Kidney epithelial cell (primary cell): ENCODE data around the gene NELFCD. TPM values are rescaled to one million over a fixed set of nuclear protein-coding genes. Genes with fewer than 3 reads are reported as not detected.

Source experiments
- DNase-seq: peaks from one replicate; pipeline ENCODE4 v3.0.0-alpha.2; 2010; ENCODE audit warnings: low read depth
- H3K27me3 ChIP-seq: 2 replicates; pipeline ENCODE4 v1.6.0; 2011; ENCODE audit warnings: low read length; ENCODE audit not compliant: control insufficient read depth, insufficient read depth
- H3K36me3 ChIP-seq: 2 replicates; pipeline ENCODE4 v1.5.1; 2011; ENCODE audit warnings: low read length; ENCODE audit not compliant: control insufficient read depth, insufficient read depth
- H3K4me3 ChIP-seq: 2 replicates; pipeline ENCODE4 v1.5.1; 2011; ENCODE audit warnings: low read depth, mild to moderate bottlenecking, control low read depth, low read length
- total RNA-seq: library from RNA; depleted of rRNA; stranded (reverse); fragments of >200 nt; gene quantifications from 2 replicates; pipeline ENCODE4 v1.2.3, GENCODE V29; 2015
- TF ChIP-seq, protein P1 (sequence below): IDR thresholded peaks from 2 replicates; pipeline ENCODE4 v1.5.1; 2011; ENCODE audit warnings: mild to moderate bottlenecking, moderate library complexity, low read length, control low read depth, inconsistent platforms; ENCODE audit not compliant: insufficient read depth, poor library complexity, severe bottlenecking

The NELFCD gene
- total RNA-seq, 1 donor from 2014 or later = 43.7 TPM

- DNase-seq = no peak
- no peaks in the 10 kb centered on the region for H3K27me3 ChIP-seq
- H3K4me3 ChIP-seq = no peak overlapping the region
- TF ChIP-seq, protein P1, sequence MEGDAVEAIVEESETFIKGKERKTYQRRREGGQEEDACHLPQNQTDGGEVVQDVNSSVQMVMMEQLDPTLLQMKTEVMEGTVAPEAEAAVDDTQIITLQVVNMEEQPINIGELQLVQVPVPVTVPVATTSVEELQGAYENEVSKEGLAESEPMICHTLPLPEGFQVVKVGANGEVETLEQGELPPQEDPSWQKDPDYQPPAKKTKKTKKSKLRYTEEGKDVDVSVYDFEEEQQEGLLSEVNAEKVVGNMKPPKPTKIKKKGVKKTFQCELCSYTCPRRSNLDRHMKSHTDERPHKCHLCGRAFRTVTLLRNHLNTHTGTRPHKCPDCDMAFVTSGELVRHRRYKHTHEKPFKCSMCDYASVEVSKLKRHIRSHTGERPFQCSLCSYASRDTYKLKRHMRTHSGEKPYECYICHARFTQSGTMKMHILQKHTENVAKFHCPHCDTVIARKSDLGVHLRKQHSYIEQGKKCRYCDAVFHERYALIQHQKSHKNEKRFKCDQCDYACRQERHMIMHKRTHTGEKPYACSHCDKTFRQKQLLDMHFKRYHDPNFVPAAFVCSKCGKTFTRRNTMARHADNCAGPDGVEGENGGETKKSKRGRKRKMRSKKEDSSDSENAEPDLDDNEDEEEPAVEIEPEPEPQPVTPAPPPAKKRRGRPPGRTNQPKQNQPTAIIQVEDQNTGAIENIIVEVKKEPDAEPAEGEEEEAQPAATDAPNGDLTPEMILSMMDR = no peak
- no peaks in the 10 kb centered on the region for H3K36me3 ChIP-seq
Measured at GRCh38 chr20:59004763-59005522, 23.9 kb downstream of the NELFCD start.

DNA sequence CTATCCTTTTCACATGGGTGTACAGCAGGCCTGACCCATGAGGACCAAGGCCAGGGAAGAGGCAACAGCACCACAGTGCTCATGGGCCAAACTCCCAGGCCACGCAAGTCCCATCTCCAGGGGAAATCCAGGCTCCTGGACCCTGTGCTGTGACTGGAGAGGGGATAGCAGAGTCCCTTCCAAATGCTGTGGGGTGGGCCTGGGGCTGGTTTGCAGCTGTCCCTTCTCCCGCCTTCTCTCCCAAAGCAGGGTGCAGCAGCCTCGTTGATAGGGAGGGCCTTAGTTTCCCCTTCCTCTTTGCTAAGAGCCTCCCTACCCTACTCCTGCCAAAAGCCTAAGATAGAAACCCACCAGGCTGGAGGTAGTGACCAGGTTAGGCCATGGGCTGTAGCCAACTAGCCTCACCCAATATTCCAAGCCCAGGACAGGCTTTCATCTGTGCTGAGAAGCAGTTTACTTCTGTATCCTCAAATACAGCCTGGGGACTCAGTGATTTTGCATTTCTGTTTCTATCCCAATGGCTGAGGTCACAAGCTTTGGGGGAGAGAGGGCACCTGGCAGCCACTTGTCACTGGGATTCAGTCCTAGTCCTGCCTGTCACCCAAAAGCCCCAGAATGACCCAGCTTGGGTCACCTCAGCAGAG lies 24.6 kb downstream of the NELFCD start:
- Histone ChIP-seq H3K4me3 (no peak overlapping the region), H3K36me3 (no peaks in the 10 kb centered on the region), H3K27me3 (no peaks in the 10 kb centered on the region)
- TF ChIP-seq, protein P1 = no peak
- no peak for DNase-seq

GRCh38 chr20:59006167-59006863 lies 25.3 kb downstream of the NELFCD start:
- DNase-seq = no peak
- Histone ChIP-seq H3K27me3 (no peaks in the 10 kb centered on the region), H3K4me3 (peak overlapping the region; percentile 72), H3K36me3 (no peaks in the 10 kb centered on the region)
- TF ChIP-seq, protein P1 = no peak

DNA sequence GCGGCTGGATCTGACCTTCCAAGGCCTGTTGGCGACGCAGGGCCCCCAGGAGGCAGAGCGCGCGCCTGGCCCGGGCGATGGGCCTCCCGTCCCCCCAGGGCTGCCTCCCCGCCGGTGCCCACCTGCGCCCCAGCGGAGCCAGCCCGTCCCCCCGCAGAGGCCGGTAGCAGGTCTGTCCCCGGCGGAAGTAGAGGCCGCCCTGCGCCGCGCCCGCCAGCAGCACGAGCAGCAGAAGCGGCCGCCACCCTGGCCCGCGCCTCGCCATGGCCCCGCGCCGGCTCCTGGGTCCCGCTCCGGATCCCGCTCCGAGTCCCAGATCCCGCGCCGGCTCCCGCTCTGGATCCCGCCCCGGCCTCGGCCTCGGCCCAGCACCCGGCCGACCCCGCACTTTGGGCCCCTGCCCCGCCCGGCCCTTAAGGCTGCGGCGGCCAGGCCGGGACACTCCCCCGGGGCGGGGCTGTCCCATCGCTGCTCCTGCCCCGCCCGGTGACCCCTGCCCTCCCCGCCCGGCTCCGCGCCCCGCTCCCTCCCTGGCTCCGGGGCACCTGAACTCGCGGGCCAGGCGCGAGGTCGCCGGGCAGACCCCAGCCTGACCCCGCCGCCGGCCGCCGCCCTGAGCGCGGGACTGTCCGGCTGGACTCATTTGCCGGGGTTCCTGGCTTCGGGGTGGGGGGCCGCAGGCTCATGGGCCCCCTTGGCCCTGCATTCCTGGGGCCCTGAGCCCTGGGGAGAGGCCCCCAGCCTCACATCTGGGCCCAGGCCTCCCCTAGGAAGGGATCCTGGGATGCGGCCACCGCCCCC lies 26.0 kb downstream of the NELFCD start, which contains the start of gene CTSZ:
Gene CTSZ (minus strand): TSS at position 391 of the 801 bp plus-strand sequence. CDS start 126 bp downstream, at position 265.
- TF ChIP-seq, protein P1 = no peak
- no peaks in the 10 kb centered on the region for H3K36me3 ChIP-seq
- no peaks in the 10 kb centered on the region for H3K27me3 ChIP-seq
- DNase-seq = no peak
- H3K4me3 ChIP-seq = peak within 1 kb of the TSS; percentile 72

GRCh38 chr20:59007665-59008511 lies 26.8 kb downstream of the NELFCD start:
- no peaks in the 10 kb centered on the region for H3K27me3 ChIP-seq
- DNase-seq = no peak
- TF ChIP-seq, protein P1 = no peak
- H3K36me3 ChIP-seq = no peaks in the 10 kb centered on the region
- no peak overlapping the region for H3K4me3 ChIP-seq
